Karpas-422 (cell line): ENCODE data around the gene OR6F1. TPM values are rescaled to one million over a fixed set of nuclear protein-coding genes. Genes with fewer than 3 reads are reported as not detected.
"Not testable (repeated sequence)": the region's sequence is repeated elsewhere in the genome, so short reads cannot be mapped to it uniquely, and the experiment has no call there.

Experiments used
- DNase-seq: peaks from one replicate; pipeline ENCODE4 v3.0.0-alpha.2; 2015
- H2AFZ ChIP-seq: fragments of 200-600 bp; sonication (generic); 2 replicates; pipeline ENCODE4 v1.6.1; 2014; ENCODE audit warnings: antibody characterized with exemption, low read length, mixed read lengths
- H3K27ac ChIP-seq: fragments of 200-600 bp; sonication (generic); 2 replicates; pipeline ENCODE4 v1.5.1; 2014; ENCODE audit warnings: mild to moderate bottlenecking, low read length, moderate library complexity
- H3K27me3 ChIP-seq: fragments of 200-600 bp; sonication (generic); 2 replicates; pipeline ENCODE4 v1.6.1; 2014; ENCODE audit warnings: low read length, mixed read lengths
- H3K36me3 ChIP-seq: fragments of 200-600 bp; sonication (generic); 2 replicates; pipeline ENCODE4 v1.6.1; 2014; ENCODE audit warnings: low read length, mixed read lengths; ENCODE audit not compliant: insufficient read depth
- H3K4me1 ChIP-seq: fragments of 200-600 bp; sonication (generic); 2 replicates; pipeline ENCODE4 v1.6.1; 2014; ENCODE audit warnings: mild to moderate bottlenecking, low read length, mixed read lengths
- H3K4me2 ChIP-seq: fragments of 200-600 bp; sonication (generic); 2 replicates; pipeline ENCODE4 v1.6.1; 2014; ENCODE audit warnings: low read length, low read depth, mild to moderate bottlenecking; ENCODE audit not compliant: poor library complexity, severe bottlenecking
- H3K4me3 ChIP-seq: fragments of 200-600 bp; sonication (generic); 2 replicates; pipeline ENCODE4 v1.5.1; 2014; ENCODE audit warnings: mild to moderate bottlenecking, antibody characterized with exemption, low read length, mixed read lengths
- H3K79me2 ChIP-seq: fragments of 200-600 bp; sonication (generic); 2 replicates; pipeline ENCODE4 v1.6.1; 2014; ENCODE audit warnings: mild to moderate bottlenecking, low read length, mixed read lengths
- H3K9ac ChIP-seq: fragments of 200-600 bp; sonication (generic); 2 replicates; pipeline ENCODE4 v1.6.0; 2014; ENCODE audit warnings: low read length
- H3K9me2 ChIP-seq: fragments of 200-600 bp; sonication (generic), shearing (Covaris generic); replicated peaks from 2 replicates; pipeline ENCODE4 v1.6.0; 2014; ENCODE audit warnings: mild to moderate bottlenecking, low read length, moderate library complexity; ENCODE audit not compliant: insufficient read depth
- H3K9me3 ChIP-seq: fragments of 300-700, 200-600 bp; sonication (generic); 2 replicates; pipeline ENCODE4 v1.6.1; 2014; ENCODE audit warnings: low read length, mixed read lengths
- H4K20me1 ChIP-seq: fragments of 200-600 bp; sonication (generic); 2 replicates; pipeline ENCODE4 v1.6.1; 2014; ENCODE audit warnings: mild to moderate bottlenecking, antibody characterized with exemption, low read length, low read depth; ENCODE audit not compliant: insufficient read depth
- total RNA-seq: library from RNA; depleted of rRNA; stranded (reverse); fragments of >200 nt; shearing (Covaris generic); gene quantifications from 2 replicates; pipeline ENCODE4 v1.2.3, GENCODE V29; 2014; ENCODE audit warnings: low replicate concordance

The OR6F1 gene
- total RNA-seq, 1 experiment from 2014 or later, result not detected

DNA sequence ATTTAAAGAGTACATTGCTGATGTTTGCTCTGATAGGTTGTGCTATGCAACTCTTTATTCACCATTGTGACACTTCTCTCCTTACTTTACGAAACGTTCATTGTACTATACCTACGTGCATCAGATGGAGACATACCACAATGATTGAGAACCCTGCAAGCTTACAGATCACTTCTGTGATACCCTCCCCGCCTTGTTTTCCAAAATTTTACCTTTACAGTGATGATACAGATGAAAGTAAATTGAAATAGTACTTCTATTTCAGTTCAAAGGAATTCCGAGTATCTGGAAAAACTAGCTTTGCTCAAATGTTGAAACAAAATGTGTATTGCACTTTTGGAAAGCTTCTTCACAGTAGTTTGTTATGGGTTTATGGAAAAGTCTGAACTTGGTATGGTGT lies 25.3 kb upstream of the OR6F1 start:
- H2AFZ ChIP-seq, result no peak overlapping the region
- H3K4me2 ChIP-seq, result no peak overlapping the region
- no peak overlapping the region for H3K9ac ChIP-seq
- no peaks in the 10 kb centered on the region for H3K36me3 ChIP-seq
- no peak overlapping the region for H3K27ac ChIP-seq
- no peaks in the 10 kb centered on the region for H3K27me3 ChIP-seq
- no peaks in the 10 kb centered on the region for H3K9me3 ChIP-seq
- no peaks in the 10 kb centered on the region for H3K79me2 ChIP-seq
- 0 out of 2 replicates have a peak, but pooled peaks cover 3% of the 10 kb centered on the region for H3K9me2 ChIP-seq
- no peaks in the 10 kb centered on the region for H3K4me1 ChIP-seq
- no peak overlapping the region for H3K4me3 ChIP-seq
- no peaks in the 10 kb centered on the region for H4K20me1 ChIP-seq
- DNase-seq, result no peak

DNA sequence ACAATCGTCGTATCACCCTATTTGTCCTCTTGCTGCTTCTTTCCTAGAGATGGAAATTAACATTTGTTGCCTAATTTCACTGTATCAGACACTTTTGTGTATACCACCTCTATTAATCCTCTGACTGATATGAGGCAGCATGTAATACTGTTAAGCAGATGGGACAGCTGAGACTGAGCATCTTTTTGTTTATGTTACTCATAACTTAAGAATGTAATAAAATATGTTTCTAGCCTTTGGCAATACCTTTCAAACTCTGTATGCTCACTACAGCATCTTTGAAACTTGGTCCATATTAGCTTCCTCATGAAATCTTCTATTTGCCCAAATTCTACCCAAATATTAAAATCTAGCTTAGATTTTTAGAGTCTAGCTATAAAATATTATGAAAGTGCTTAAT lies 24.3 kb upstream of the OR6F1 start:
- DNase-seq, result no peak
- Histone ChIP-seq H3K9ac (no peak overlapping the region), H3K4me1 (no peaks in the 10 kb centered on the region), H3K9me3 (no peaks in the 10 kb centered on the region), H2AFZ (no peak overlapping the region), H3K9me2 (0 out of 2 replicates have a peak, but pooled peaks cover 3% of the 10 kb centered on the region), H3K36me3 (no peaks in the 10 kb centered on the region), H3K4me3 (no peak overlapping the region), H3K79me2 (no peaks in the 10 kb centered on the region), H3K27ac (no peak overlapping the region), H3K27me3 (no peaks in the 10 kb centered on the region), H3K4me2 (no peak overlapping the region), H4K20me1 (no peaks in the 10 kb centered on the region)

GRCh38 chr1:247738315-247738714 lies 21.9 kb upstream of the OR6F1 start, which contains the start of gene OR14K1:
Gene OR14K1 (plus strand): TSS chr1:247738615. CDS start chr1:247738615, 0 bp downstream.
- Histone ChIP-seq H3K9me2 (0 out of 2 replicates have a peak, but pooled peaks cover 3% of the 10 kb centered on the region), H3K9ac (no peak within 1 kb of the TSS), H3K4me1 (no peaks in the 10 kb centered on the region), H3K9me3 (no peaks in the 10 kb centered on the region), H3K4me3 (no peak within 1 kb of the TSS), H3K27me3 (no peaks in the 10 kb centered on the region), H3K36me3 (no peaks in the 10 kb centered on the region), H3K4me2 (no peak within 1 kb of the TSS), H4K20me1 (no peaks in the 10 kb centered on the region), H3K79me2 (no peaks in the 10 kb centered on the region), H3K27ac (no peak within 1 kb of the TSS), H2AFZ (no peak within 1 kb of the TSS)
- DNase-seq, result no peak

DNA sequence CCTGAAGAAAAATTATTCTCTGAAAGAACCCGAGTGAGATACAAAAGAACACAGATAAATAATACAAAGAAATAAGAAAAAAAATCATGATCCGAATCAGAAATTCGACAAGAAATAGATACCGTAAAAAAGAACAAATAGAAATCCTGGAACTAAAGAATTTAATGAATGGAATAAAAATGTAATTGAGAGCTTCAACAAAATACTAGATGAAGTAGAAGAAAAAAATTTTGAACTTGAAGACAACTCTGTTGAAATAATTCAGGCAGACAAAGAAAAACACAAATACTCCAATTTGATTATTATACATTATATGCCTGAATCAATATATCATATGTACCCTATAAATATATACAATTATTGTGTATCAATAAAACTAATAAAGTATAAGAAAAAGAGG lies 4.8 kb upstream of the OR6F1 start:
- Histone ChIP-seq H3K27ac (no peak overlapping the region), H4K20me1 (no peaks in the 10 kb centered on the region), H2AFZ (no peak overlapping the region), H3K4me2 (no peak overlapping the region), H3K79me2 (no peaks in the 10 kb centered on the region), H3K4me3 (no peak overlapping the region), H3K27me3 (no peaks in the 10 kb centered on the region), H3K36me3 (no peaks in the 10 kb centered on the region; the same call in 1 of the 2 replicates), H3K4me1 (no peaks in the 10 kb centered on the region), H3K9me3 (peaks cover 10% of the 10 kb centered on the region; the same call in 1 of the 2 replicates), H3K9ac (no peak overlapping the region), H3K9me2 (no peaks in the 10 kb centered on the region)
- no peak for DNase-seq

DNA sequence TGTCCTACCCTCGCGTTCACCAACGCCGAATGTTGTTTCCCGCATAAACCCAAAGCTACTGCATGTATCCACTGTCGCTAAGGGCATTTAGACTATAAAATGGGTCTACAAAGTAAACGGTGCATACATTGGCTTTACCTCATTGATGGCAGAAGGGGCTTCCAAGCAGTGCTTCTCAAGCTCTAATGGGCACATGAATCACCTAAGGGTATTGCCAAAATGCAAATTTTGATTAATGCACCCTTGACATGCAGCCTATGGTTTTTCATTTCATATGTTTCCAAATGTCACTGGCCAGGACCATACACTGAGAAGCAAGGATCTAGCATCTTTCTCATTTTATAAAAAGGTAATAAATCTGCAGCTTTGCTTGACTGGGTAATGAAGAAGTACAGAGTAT lies 2.7 kb downstream of the OR6F1 start:
- H3K9ac ChIP-seq, result no peak overlapping the region
- no peaks in the 10 kb centered on the region for H4K20me1 ChIP-seq
- H3K4me2 ChIP-seq, result no peak overlapping the region
- no peak overlapping the region for H2AFZ ChIP-seq
- H3K9me2 ChIP-seq, result no peaks in the 10 kb centered on the region
- H3K4me1 ChIP-seq, result no peaks in the 10 kb centered on the region
- no peaks in the 10 kb centered on the region; the same call in 1 of the 2 replicates for H3K9me3 ChIP-seq
- no peak for DNase-seq
- no peak overlapping the region for H3K4me3 ChIP-seq
- no peaks in the 10 kb centered on the region for H3K79me2 ChIP-seq
- H3K27me3 ChIP-seq, result no peaks in the 10 kb centered on the region
- H3K36me3 ChIP-seq, result no peaks in the 10 kb centered on the region
- H3K27ac ChIP-seq, result no peak overlapping the region

DNA sequence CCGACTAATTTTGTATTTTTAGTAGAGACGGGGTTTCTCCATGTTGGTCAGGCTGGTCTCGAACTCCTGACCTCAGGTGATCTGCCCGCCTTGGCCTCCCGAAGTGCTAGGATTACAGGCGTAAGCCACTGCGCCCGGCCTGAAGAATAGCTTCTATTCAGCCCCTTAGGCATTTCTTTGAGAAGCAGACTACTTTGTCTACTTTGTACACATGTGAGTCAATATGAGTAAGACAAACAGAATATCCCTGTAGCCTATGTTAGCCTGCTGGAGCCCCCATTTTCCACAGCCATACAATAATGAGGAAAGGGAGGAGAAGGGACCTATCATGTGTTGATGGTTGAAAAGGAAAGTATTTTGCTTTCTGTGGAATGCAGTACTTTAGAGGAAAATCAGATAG lies 5.8 kb downstream of the OR6F1 start:
- H3K27ac ChIP-seq, H3K36me3 ChIP-seq, H3K9ac ChIP-seq, H3K27me3 ChIP-seq, H3K4me3 ChIP-seq, H3K9me2 ChIP-seq, H3K4me2 ChIP-seq, H3K4me1 ChIP-seq, H4K20me1 ChIP-seq, H2AFZ ChIP-seq, H3K9me3 ChIP-seq, H3K79me2 ChIP-seq, DNase-seq: not testable (repeated sequence)

GRCh38 chr1:247701338-247701737 lies 15.1 kb downstream of the OR6F1 start:
- Histone ChIP-seq H3K27ac (no peak overlapping the region), H4K20me1 (no peaks in the 10 kb centered on the region), H2AFZ (no peak overlapping the region), H3K4me1 (no peaks in the 10 kb centered on the region), H3K36me3 (no peaks in the 10 kb centered on the region), H3K4me2 (no peak overlapping the region), H3K9ac (no peak overlapping the region), H3K4me3 (no peak overlapping the region), H3K27me3 (no peaks in the 10 kb centered on the region), H3K9me2 (no peaks in the 10 kb centered on the region; the same call in 1 of the 2 replicates), H3K9me3 (no peaks in the 10 kb centered on the region), H3K79me2 (no peaks in the 10 kb centered on the region)
- no peak for DNase-seq

DNA sequence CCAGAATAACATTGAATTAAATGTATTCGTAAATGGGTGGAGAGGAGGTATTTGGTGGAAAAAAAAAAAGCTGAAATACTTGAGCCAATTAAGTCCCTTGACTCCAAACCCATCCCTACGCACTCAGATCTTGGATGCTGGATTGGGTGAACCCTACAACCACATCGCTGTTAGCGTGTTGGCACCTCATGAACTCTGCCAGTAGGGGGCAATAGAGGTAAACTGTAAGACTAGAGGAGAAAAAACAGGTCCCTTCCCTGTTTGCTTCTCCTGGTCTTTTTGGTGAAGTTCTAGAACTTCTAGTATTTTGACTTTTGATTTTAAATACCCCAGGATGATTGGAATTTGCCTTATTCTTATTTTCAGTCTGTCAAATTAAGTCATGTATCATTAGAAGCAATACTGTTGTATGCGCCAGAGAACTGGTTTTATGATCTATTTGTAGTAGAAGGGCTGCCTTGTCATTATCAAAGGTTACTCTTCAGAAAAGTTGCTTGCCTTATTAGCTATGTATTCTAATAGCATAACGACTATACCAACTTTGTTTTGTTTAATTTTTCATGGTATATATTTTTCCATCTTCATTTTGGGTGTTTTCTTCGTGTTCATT lies 35.1 kb downstream of the OR6F1 start:
- Histone ChIP-seq H3K36me3 (no peaks in the 10 kb centered on the region), H3K4me2 (no peak overlapping the region), H3K27ac (no peak overlapping the region), H3K79me2 (no peaks in the 10 kb centered on the region), H2AFZ (no peak overlapping the region), H3K9ac (no peak overlapping the region), H3K27me3 (no peaks in the 10 kb centered on the region), H4K20me1 (no peaks in the 10 kb centered on the region), H3K4me1 (no peaks in the 10 kb centered on the region), H3K9me3 (no peaks in the 10 kb centered on the region), H3K4me3 (no peak overlapping the region), H3K9me2 (no peaks in the 10 kb centered on the region)
- DNase-seq, result peak; percentile 89
